Mucosa of rectum (tissue), 2 donors: ENCODE results near the gene CLASP1.
"Not testable (repeated sequence)": the region's sequence is repeated elsewhere in the genome, so short reads cannot be mapped to it uniquely, and the experiment has no call there.

Source experiments
- H3K27ac ChIP-seq, 2 donors: one replicate each; pipeline ENCODE4 v1.7.0; 2013; ENCODE audit warnings: inconsistent platforms in 2 of 2, low read depth in 2 of 2, low read length in 2 of 2
- H3K27me3 ChIP-seq, 2 donors: one replicate each; pipeline ENCODE4 v1.7.0; 2013; ENCODE audit warnings: low read length in 2 of 2; ENCODE audit not compliant: control insufficient read depth in 2 of 2, insufficient read depth in 2 of 2
- H3K36me3 ChIP-seq, 2 donors: one replicate each; pipeline ENCODE4 v1.7.0; 2013; ENCODE audit warnings: low read length in 2 of 2; ENCODE audit not compliant: control insufficient read depth in 2 of 2, insufficient read depth in 2 of 2
- H3K4me1 ChIP-seq, 2 donors: one replicate each; pipeline ENCODE4 v1.7.0; 2013; ENCODE audit warnings: low read length in 2 of 2, mild to moderate bottlenecking in 1 of 2; ENCODE audit not compliant: control insufficient read depth in 2 of 2, insufficient read depth in 2 of 2
- H3K4me3 ChIP-seq, 2 donors: one replicate each; pipeline ENCODE4 v1.7.0; 2013; ENCODE audit warnings: low read length in 2 of 2
- H3K9ac ChIP-seq, 2 donors: one replicate each; pipeline ENCODE4 v1.7.0; 2013; ENCODE audit warnings: low read length in 2 of 2, low read depth in 1 of 2, mild to moderate bottlenecking in 1 of 2
- H3K9me3 ChIP-seq, 2 donors: one replicate each; pipeline ENCODE4 v1.7.0; 2013; ENCODE audit warnings: low read length in 2 of 2; ENCODE audit not compliant: control insufficient read depth in 2 of 2
- donor health status: healthy.
- donor health status: Normal muscosa, but diverticular disease.

Gene CLASP1

GRCh38 chr2:121387591-121388325 is 261.5 kb downstream of the CLASP1 start:
- Histone ChIP-seq H3K4me1 (no peaks in the 10 kb centered on the region), H3K36me3 (peaks cover 26 to 39% of the 10 kb centered on the region in 2 donors), H3K27ac (no peak overlapping the region), H3K4me3 (no peak overlapping the region), H3K9ac (no peak overlapping the region), H3K9me3 (no peaks in the 10 kb centered on the region), H3K27me3 (no peaks in the 10 kb centered on the region)

- Histone ChIP-seq H3K36me3 (peaks cover 31 to 49% of the 10 kb centered on the region in 2 donors), H3K9me3 (no peaks in the 10 kb centered on the region), H3K27me3 (no peaks in the 10 kb centered on the region), H3K27ac (no peak overlapping the region), H3K9ac (no peak overlapping the region), H3K4me3 (no peak overlapping the region), H3K4me1 (no peaks in the 10 kb centered on the region)
Measured at GRCh38 chr2:121386707-121387106, 262.6 kb downstream of the CLASP1 start.

GRCh38 chr2:121386102-121386501 is 263.2 kb downstream of the CLASP1 start:
- Histone ChIP-seq H3K9ac (no peak overlapping the region), H3K27ac (no peak overlapping the region), H3K36me3 (peaks cover 32 to 54% of the 10 kb centered on the region in 2 donors), H3K4me3 (no peak overlapping the region), H3K27me3 (no peaks in the 10 kb centered on the region), H3K9me3 (no peaks in the 10 kb centered on the region), H3K4me1 (no peaks in the 10 kb centered on the region)

GRCh38 chr2:121382744-121383143 is 266.5 kb downstream of the CLASP1 start:
- Histone ChIP-seq H3K9me3 (no peaks in the 10 kb centered on the region), H3K9ac (no peak overlapping the region), H3K27ac (no peak overlapping the region), H3K4me3 (no peak overlapping the region), H3K4me1 (no peaks in the 10 kb centered on the region), H3K36me3 (peaks cover 34 to 60% of the 10 kb centered on the region in 2 donors), H3K27me3 (no peaks in the 10 kb centered on the region)

GRCh38 chr2:121377646-121378045 is 271.6 kb downstream of the CLASP1 start:
- Histone ChIP-seq H3K27ac (no peak overlapping the region), H3K4me3 (no peak overlapping the region), H3K9me3 (no peaks in the 10 kb centered on the region), H3K36me3 (peaks cover 25 to 39% of the 10 kb centered on the region in 2 donors), H3K27me3 (no peaks in the 10 kb centered on the region), H3K4me1 (peaks cover 3 to 13% of the 10 kb centered on the region in 2 donors), H3K9ac (no peak overlapping the region)

- Histone ChIP-seq H3K9ac (no peak overlapping the region), H3K4me3 (no peak overlapping the region), H3K9me3 (no peaks in the 10 kb centered on the region), H3K36me3 (peaks cover 20 to 35% of the 10 kb centered on the region in 2 donors), H3K27ac (no peak overlapping the region), H3K4me1 (peaks cover 3 to 13% of the 10 kb centered on the region in 2 donors), H3K27me3 (no peaks in the 10 kb centered on the region)
Measured at GRCh38 chr2:121376535-121377250, 272.6 kb downstream of the CLASP1 start.

- peak overlapping the region in 1 of 2 donors; percentile 82 for H3K27ac ChIP-seq
- no peaks in the 10 kb centered on the region for H3K9me3 ChIP-seq
- H3K9ac ChIP-seq, result no peak overlapping the region
- H3K36me3 ChIP-seq, result peaks cover 14 to 27% of the 10 kb centered on the region in 2 donors
- no peak overlapping the region for H3K4me3 ChIP-seq
- H3K27me3 ChIP-seq, result no peaks in the 10 kb centered on the region
- H3K4me1 ChIP-seq, result peaks cover 3 to 13% of the 10 kb centered on the region in 2 donors
Measured at GRCh38 chr2:121375621-121376159, 273.6 kb downstream of the CLASP1 start.

- H3K27me3 ChIP-seq, H3K9me3 ChIP-seq, H3K9ac ChIP-seq, H3K4me3 ChIP-seq: not testable (repeated sequence)
- peaks cover 14 to 23% of the 10 kb centered on the region in 2 donors for H3K36me3 ChIP-seq
- H3K4me1 ChIP-seq, result peaks cover 3 to 13% of the 10 kb centered on the region in 2 donors
- H3K27ac ChIP-seq, result peak overlapping the region; percentile 40 to 82
Measured at GRCh38 chr2:121374412-121375075, 274.7 kb downstream of the CLASP1 start.

GRCh38 chr2:121372721-121373353 is 276.4 kb downstream of the CLASP1 start:
- Histone ChIP-seq H3K36me3 (peaks cover 14 to 27% of the 10 kb centered on the region in 2 donors), H3K4me3 (no peak overlapping the region), H3K27ac (no peak overlapping the region)

More at GRCh38 chr2:121372721-121373353, 276.4 kb downstream of the CLASP1 start:
- H3K4me1 ChIP-seq, result peaks cover 3 to 13% of the 10 kb centered on the region in 2 donors
- H3K9ac ChIP-seq, result no peak overlapping the region
- H3K27me3 ChIP-seq, result no peaks in the 10 kb centered on the region
- no peaks in the 10 kb centered on the region for H3K9me3 ChIP-seq
